GM12875 (cell line): Measurements from ENCODE around the gene F5.

Source experiments
- H3K4me3 ChIP-seq: one replicate; pipeline ENCODE4 v1.5.1; 2011; ENCODE audit warnings: low read depth, low read length, control low read depth
- TF ChIP-seq, protein P1 (sequence below): IDR thresholded peaks from 2 replicates; pipeline ENCODE4 v1.5.1; 2011; ENCODE audit warnings: low read depth, mild to moderate bottlenecking, control low read depth, inconsistent platforms, low read length, moderate library complexity, borderline replicate concordance; ENCODE audit not compliant: insufficient read depth

The F5 gene

DNA sequence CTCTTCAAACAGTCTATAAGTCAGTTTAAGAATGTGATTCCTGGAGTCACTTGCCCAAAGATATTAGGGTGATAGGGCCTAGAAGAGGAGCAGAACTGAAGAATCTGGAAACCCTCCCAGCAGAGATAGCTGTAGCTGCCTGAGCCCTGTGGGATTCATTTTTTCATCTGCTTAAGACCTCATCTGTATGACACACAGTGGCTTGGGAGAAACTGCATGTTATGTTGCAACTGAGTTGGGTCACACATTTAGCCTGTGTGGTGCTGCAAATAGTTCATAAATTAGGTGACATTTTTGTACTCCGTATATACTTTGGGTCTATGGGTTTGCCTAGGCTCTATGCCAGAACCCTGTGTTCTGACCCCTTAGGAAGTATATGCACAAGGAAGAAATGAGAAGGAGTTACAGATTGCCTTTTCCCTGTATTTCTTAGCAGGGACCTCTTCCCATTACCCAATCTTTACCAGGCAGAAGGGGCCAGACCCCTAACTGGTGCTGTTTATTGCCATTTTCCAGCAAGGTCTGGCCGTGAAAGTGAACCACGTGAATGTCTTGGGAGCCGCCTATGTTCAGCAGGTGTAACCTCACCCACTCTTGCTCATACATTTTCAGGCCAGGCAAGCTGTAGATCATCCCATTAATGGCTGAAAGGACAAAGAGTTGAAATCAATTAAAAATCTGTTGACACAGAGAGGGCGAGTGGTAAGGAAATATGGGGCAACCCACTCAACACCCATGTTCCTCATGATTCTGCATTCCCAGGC is 58.6 kb downstream of the F5 start:
- TF ChIP-seq, protein P1, sequence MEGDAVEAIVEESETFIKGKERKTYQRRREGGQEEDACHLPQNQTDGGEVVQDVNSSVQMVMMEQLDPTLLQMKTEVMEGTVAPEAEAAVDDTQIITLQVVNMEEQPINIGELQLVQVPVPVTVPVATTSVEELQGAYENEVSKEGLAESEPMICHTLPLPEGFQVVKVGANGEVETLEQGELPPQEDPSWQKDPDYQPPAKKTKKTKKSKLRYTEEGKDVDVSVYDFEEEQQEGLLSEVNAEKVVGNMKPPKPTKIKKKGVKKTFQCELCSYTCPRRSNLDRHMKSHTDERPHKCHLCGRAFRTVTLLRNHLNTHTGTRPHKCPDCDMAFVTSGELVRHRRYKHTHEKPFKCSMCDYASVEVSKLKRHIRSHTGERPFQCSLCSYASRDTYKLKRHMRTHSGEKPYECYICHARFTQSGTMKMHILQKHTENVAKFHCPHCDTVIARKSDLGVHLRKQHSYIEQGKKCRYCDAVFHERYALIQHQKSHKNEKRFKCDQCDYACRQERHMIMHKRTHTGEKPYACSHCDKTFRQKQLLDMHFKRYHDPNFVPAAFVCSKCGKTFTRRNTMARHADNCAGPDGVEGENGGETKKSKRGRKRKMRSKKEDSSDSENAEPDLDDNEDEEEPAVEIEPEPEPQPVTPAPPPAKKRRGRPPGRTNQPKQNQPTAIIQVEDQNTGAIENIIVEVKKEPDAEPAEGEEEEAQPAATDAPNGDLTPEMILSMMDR: no peak
- no peak overlapping the region for H3K4me3 ChIP-seq

DNA sequence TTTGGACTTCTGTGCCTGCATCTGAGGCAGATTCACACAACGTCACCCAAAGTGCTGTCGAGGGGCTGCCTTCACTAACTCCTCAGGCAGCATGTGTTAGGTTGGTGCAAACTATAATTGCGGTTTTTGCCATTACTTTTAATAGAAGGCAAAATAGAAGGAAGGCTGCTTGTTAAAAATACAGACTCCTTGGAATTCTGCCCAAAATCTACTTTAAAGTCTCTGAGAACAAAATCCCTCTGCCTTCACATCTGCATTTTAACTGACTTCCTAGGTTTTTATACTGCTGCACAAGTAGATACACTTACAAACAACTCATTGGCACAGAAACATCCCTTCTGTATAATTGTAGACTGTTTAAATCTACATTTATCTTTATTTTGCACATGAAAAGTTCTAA is 59.3 kb downstream of the F5 start:
- TF ChIP-seq, protein P1: no peak
- H3K4me3 ChIP-seq: no peak overlapping the region

GRCh38 chr1:169526120-169526832 is 60.0 kb downstream of the F5 start:
- TF ChIP-seq, protein P1: no peak
- H3K4me3 ChIP-seq: no peak overlapping the region

DNA sequence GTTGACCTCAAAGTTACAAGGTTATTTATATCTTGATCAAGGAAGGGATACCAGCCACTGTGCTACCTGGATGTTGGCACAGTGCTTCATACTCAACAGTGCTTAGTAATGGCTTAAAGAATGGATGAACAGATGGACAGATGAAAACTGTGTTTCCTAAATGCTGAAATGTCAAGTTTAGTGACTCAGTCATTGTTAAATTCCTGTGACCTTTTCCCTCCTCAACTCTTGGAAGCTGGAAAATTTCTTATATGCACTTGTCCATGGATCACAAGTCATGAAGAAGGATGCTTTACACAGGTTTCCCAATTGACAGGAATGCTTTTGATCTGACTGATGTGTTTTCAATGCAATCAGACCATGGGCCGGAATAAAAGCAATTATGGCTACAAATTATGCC is 60.9 kb downstream of the F5 start:
- TF ChIP-seq, protein P1: no peak

DNA sequence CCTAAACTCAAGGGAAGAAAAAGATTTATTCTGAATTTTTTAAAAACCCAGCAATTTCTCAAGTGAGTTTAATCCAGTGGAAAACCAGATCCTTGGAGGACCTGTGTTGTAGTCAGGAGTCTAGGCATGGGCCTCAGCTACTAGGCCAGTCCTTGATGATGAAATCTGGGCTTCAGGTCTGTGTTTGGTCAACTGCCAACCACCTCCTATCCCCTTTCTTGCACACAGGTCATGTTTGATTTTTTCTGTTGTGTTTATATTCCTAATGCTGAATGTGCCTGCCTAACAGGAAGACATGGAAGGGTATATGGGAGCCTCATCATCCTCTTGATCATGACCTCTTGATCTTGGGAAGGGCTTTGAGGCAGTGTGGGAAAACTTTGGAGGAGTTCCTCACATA is 62.4 kb downstream of the F5 start:
- TF ChIP-seq, protein P1: no peak
- no peak overlapping the region for H3K4me3 ChIP-seq

More for the DNA sequence above, 60.9 kb downstream of the F5 start:
- no peak overlapping the region for H3K4me3 ChIP-seq

DNA sequence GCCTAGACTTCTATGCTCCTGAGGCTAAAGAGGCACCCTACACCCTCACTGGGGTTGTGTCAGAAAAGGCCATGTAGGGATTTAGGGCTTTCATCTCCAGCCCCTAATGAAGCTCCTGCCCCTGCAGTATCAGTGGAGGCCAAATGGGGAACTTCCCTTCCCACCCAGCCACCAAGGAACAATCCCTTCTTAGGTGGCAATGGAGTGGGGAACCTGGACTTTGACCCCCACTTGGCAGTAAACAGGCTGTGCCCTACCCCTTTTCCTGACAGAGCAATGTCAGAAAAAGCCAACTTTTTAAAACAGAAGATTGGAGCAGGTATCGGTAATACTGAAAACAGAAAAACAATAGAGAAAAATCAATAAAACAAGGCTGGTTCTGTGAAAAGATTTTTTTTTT is 65.1 kb downstream of the F5 start:
- no peak overlapping the region for H3K4me3 ChIP-seq
- TF ChIP-seq, protein P1: no peak
